B cell (primary cell): ENCODE results near the gene ATF6B.
A peak's percentile ranks its signal among the peaks of the same experiment; 100 is the strongest.

Experiments
- CTCF ChIP-seq: fragments of 200-600 bp; IDR thresholded peaks from one replicate; pipeline ENCODE4 v1.8.0; 2022; ENCODE audit warnings: antibody characterized with exemption, mild to moderate bottlenecking
- EZH2 ChIP-seq: IDR thresholded peaks from 2 replicates; pipeline ENCODE4 v1.6.1; 2012; ENCODE audit warnings: borderline replicate concordance, low read depth, mild to moderate bottlenecking, moderate library complexity, low read length; ENCODE audit not compliant: insufficient read depth, poor library complexity, severe bottlenecking

GRCh38 chr6:32154514-32155161 lies 26.6 kb upstream of the ATF6B start:
- TF ChIP-seq CTCF = peak; percentile 64
- TF ChIP-seq EZH2 = no peak
